Thyroid gland (tissue), 4 donors: ENCODE measurements around the gene SLC12A5. TPM values are rescaled to one million over a fixed set of nuclear protein-coding genes. Genes with fewer than 3 reads are reported as not detected.

Source experiments
- DNase-seq, 2 donors: peaks; one replicate each; pipeline ENCODE4 v3.0.0-alpha.2; 2019
- H3K27ac ChIP-seq, 3 donors: fragments of 200-600 bp; sonication (generic); 1 replicate in 2 of 3; 2 replicates in 1 of 3; pipeline ENCODE4 v1.5.1; 2016 to 2019; ENCODE audit warnings: mild to moderate bottlenecking in 1 of 3, moderate library complexity in 1 of 3
- H3K27me3 ChIP-seq: fragments of 200-600 bp; sonication (generic); one replicate; pipeline ENCODE4 v1.5.1; 2019
- H3K36me3 ChIP-seq, 2 donors: fragments of 200-600 bp; sonication (generic); one replicate each; pipeline ENCODE4 v1.5.1; 2016 to 2019
- H3K4me1 ChIP-seq, 2 donors: fragments of 200-600 bp; sonication (generic); one replicate each; pipeline ENCODE4 v1.5.1; 2017 to 2019
- H3K4me3 ChIP-seq, 3 donors: fragments of 200-600 bp; sonication (generic); replicated peaks in 1 of 3; 1 replicate in 2 of 3; 2 replicates in 1 of 3; pipeline ENCODE4 v1.5.1; 2016; ENCODE audit warnings: mild to moderate bottlenecking in 1 of 3
- H3K9me3 ChIP-seq: fragments of 200-600 bp; sonication (generic); one replicate; pipeline ENCODE4 v1.5.1; 2017
- CTCF ChIP-seq, 6 experiments: fragments of 200-600 bp in 3 of 6; fragments of 450-650 bp in 3 of 6; sonication (generic) in 3 of 6; IDR thresholded peaks; one replicate each; pipeline ENCODE4 v1.5.1; 2016 to 2019; ENCODE audit warnings: antibody characterized with exemption in 6 of 6, mild to moderate bottlenecking in 2 of 6, inconsistent platforms in 1 of 6, moderate library complexity in 1 of 6
- POLR2A ChIP-seq, 2 donors: fragments of 450-650 bp; IDR thresholded peaks; one replicate each; pipeline ENCODE4 v1.6.1; 2017; ENCODE audit warnings: antibody characterized with exemption in 2 of 2, mild to moderate bottlenecking in 2 of 2, moderate library complexity in 1 of 2
- WGBS, 2 donors: methylation state at CpG; one replicate each; pipeline ENCODE4 v1.1.5; 2017; 5-methylcytosine and 5-hydroxymethylcytosine counted together
- intact Hi-C: fragments of 100-400 bp; cut with DNase I; formaldehyde crosslinking; loops from one replicate; pipeline ENCODE4 v1.15.1; 2023
- total RNA-seq, 4 donors: library from RNA; depleted of rRNA; stranded (reverse); fragments of >200 nt; gene quantifications; one replicate each; pipeline ENCODE4 v1.2.3, GENCODE V29; 2016

SLC12A5 gene
- total RNA-seq, 4 donors from 2014 or later, result 1.6 TPM; not detected in 3

- no peak for DNase-seq
- intact Hi-C loops, result no loop called here
- 55 to 69% methylated on average over 5 of the region's 7 CpGs for WGBS, 2 donors
- Histone ChIP-seq H3K9me3 (no peaks in the 10 kb centered on the region), H3K27me3 (peaks cover 9% of the 10 kb centered on the region), H3K4me3 (no peak overlapping the region), H3K36me3 (no peaks in the 10 kb centered on the region), H3K27ac (no peak overlapping the region), H3K4me1 (peaks cover 0 to 10% of the 10 kb centered on the region in 2 donors)
- no peak for TF ChIP-seq CTCF (IDR thresholded peaks at IDR 0.05)
- TF ChIP-seq POLR2A (IDR thresholded peaks at IDR 0.05), result no peak
These were observed 905 bp upstream of the SLC12A5 start for GRCh38 chr20:46028110-46028509.

- TF ChIP-seq CTCF (IDR thresholded peaks at IDR 0.05) (no peak), POLR2A (IDR thresholded peaks at IDR 0.05) (no peak)
- Histone ChIP-seq H3K4me1 (peaks cover 0 to 10% of the 10 kb centered on the region in 2 donors), H3K9me3 (no peaks in the 10 kb centered on the region), H3K36me3 (no peaks in the 10 kb centered on the region), H3K4me3 (no peak overlapping the region), H3K27ac (no peak overlapping the region), H3K27me3 (peaks cover 9% of the 10 kb centered on the region)
- no peak for DNase-seq
- intact Hi-C loops, result no loop called here
- WGBS, 2 donors, result 16 to 20% methylated on average over 1 to 21 of the region's 49 CpGs
These were observed 1.4 kb downstream of the SLC12A5 start for GRCh38 chr20:46030284-46031013.

DNA sequence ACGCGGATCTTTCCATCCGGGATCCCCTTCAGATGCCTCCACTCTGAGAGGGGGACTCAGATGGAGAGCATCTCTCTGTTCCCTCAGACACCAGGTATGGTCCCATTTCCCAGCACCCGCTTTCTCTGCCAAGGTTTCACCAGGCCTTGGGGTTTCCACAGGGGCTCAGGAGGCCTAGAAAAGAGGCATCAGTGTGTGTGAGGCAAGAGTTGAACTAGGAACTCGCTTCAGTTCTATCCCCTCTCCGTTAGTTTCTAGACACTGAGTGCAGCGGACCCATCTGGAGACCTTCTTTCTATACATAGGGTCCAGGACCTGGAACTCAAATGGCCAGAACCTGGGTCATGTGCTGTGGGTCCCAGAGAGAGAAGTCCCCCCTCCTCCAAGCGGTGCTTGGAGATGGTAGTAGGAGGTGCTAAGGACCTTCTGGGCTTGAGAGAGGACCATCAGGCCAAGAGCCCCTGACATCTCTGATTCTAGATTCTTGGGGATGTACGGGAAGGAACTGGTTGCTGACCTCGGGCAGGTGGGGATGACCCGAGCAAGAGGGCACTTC is 2.1 kb downstream of the SLC12A5 start:
- DNase-seq, result no peak
- no peak overlapping the region for H3K4me3 ChIP-seq
- H3K27me3 ChIP-seq, result peaks cover 9% of the 10 kb centered on the region
- H3K27ac ChIP-seq, result no peak overlapping the region
- WGBS, 2 donors, result 20 to 28% methylated on average over 10 to 11 of the region's 11 CpGs
- intact Hi-C loops, result no loop called here
- H3K36me3 ChIP-seq, result no peaks in the 10 kb centered on the region
- H3K4me1 ChIP-seq, result peaks cover 0 to 10% of the 10 kb centered on the region in 2 donors
- no peak for TF ChIP-seq POLR2A (IDR thresholded peaks at IDR 0.05)
- TF ChIP-seq CTCF (IDR thresholded peaks at IDR 0.05), result no peak
- no peaks in the 10 kb centered on the region for H3K9me3 ChIP-seq

- H3K36me3 ChIP-seq, result no peaks in the 10 kb centered on the region
- H3K9me3 ChIP-seq, result no peaks in the 10 kb centered on the region
- H3K4me1 ChIP-seq, result peaks cover 0 to 10% of the 10 kb centered on the region in 2 donors
- intact Hi-C loops, result no loop called here
- no peak overlapping the region for H3K27ac ChIP-seq
- peak; percentile 32 to 46 for DNase-seq
- peaks cover 9% of the 10 kb centered on the region for H3K27me3 ChIP-seq
- TF ChIP-seq CTCF (IDR thresholded peaks at IDR 0.05), result no peak
- no peak for TF ChIP-seq POLR2A (IDR thresholded peaks at IDR 0.05)
- 1 to 3% methylated on average over 16 to 20 of the region's 55 CpGs for whole genome bisulfite sequencing, 2 donors
- H3K4me3 ChIP-seq, result no peak overlapping the region
These were observed 2.8 kb downstream of the SLC12A5 start for GRCh38 chr20:46031701-46032254.

- no peak for DNase-seq
- WGBS, 2 donors, result 79 to 81% methylated on average over 3 of the region's 3 CpGs
- no peaks in the 10 kb centered on the region for H3K36me3 ChIP-seq
- H3K27me3 ChIP-seq, result peaks cover 5% of the 10 kb centered on the region
- no peak overlapping the region for H3K27ac ChIP-seq
- no peak for TF ChIP-seq POLR2A (IDR thresholded peaks at IDR 0.05)
- no peak for TF ChIP-seq CTCF (IDR thresholded peaks at IDR 0.05)
- no peak overlapping the region for H3K4me3 ChIP-seq
- intact Hi-C loops, result no loop called here
- H3K9me3 ChIP-seq, result no peaks in the 10 kb centered on the region
- peaks cover 0 to 10% of the 10 kb centered on the region in 2 donors for H3K4me1 ChIP-seq
These were observed 5.0 kb downstream of the SLC12A5 start for GRCh38 chr20:46034039-46034438.
